SU-DHL-6 (cell line): ENCODE results near the gene AOX1.
"Not testable (repeated sequence)": the region's sequence is repeated elsewhere in the genome, so short reads cannot be mapped to it uniquely, and the experiment has no call there.

Experiments
- H2AFZ ChIP-seq: fragments of 200-600 bp; sonication (generic); 2 replicates; pipeline ENCODE4 v1.6.1; 2014; ENCODE audit warnings: low read depth, mild to moderate bottlenecking, moderate library complexity, mixed read lengths, antibody characterized with exemption, low read length; ENCODE audit not compliant: severe bottlenecking
- H3F3A ChIP-seq: fragments of 200-600 bp; shearing (Covaris generic); 2 replicates; pipeline ENCODE4 v1.6.0; 2016; ENCODE audit warnings: antibody characterized with exemption, mild to moderate bottlenecking; ENCODE audit not compliant: insufficient read depth
- H3K27ac ChIP-seq: fragments of 200-600 bp; sonication (generic); 2 replicates; pipeline ENCODE4 v1.5.1; 2016; ENCODE audit warnings: low read depth, mild to moderate bottlenecking, low read length, moderate library complexity, mixed read lengths
- H3K27me3 ChIP-seq: fragments of 200-600 bp; sonication (generic), shearing (Covaris generic); 2 replicates; pipeline ENCODE4 v1.6.0; 2014; ENCODE audit warnings: mild to moderate bottlenecking, low read length
- H3K36me3 ChIP-seq: fragments of 200-600 bp; sonication (generic); 2 replicates; pipeline ENCODE4 v1.6.1; 2014; ENCODE audit warnings: mild to moderate bottlenecking, low read length, mixed read lengths
- H3K4me2 ChIP-seq: fragments of 300-600, 200-600 bp; shearing (Covaris generic), sonication (generic); 2 replicates; pipeline ENCODE4 v1.6.0; 2014; ENCODE audit warnings: low read length, low read depth, mild to moderate bottlenecking; ENCODE audit not compliant: poor library complexity, severe bottlenecking
- H3K4me3 ChIP-seq: fragments of 200-600 bp; sonication (generic); 2 replicates; pipeline ENCODE4 v1.5.1; 2014; ENCODE audit warnings: antibody characterized with exemption, low read length, mild to moderate bottlenecking, mixed read lengths; ENCODE audit not compliant: insufficient read depth, poor library complexity, severe bottlenecking
- H3K79me2 ChIP-seq: fragments of 200-600 bp; sonication (generic); 2 replicates; pipeline ENCODE4 v1.6.1; 2014; ENCODE audit warnings: mild to moderate bottlenecking, low read length, moderate library complexity; ENCODE audit not compliant: insufficient read depth
- H3K9ac ChIP-seq: fragments of 200-600 bp; sonication (generic); 2 replicates; pipeline ENCODE4 v1.7.0; 2014; ENCODE audit warnings: mild to moderate bottlenecking, low read length
- H3K9me2 ChIP-seq: fragments of 200-600 bp; sonication (generic); replicated peaks from 2 replicates; pipeline ENCODE4 v1.6.1; 2014; ENCODE audit warnings: low read length; ENCODE audit not compliant: insufficient read depth
- H3K9me3 ChIP-seq: fragments of 200-600 bp; sonication (generic); 2 replicates; pipeline ENCODE4 v1.6.1; 2014; ENCODE audit warnings: low read length, mixed read lengths; ENCODE audit not compliant: insufficient read depth
- H4K20me1 ChIP-seq: fragments of 200-600 bp; sonication (generic); 2 replicates; pipeline ENCODE4 v1.6.1; 2014; ENCODE audit warnings: low read depth, mild to moderate bottlenecking, antibody characterized with exemption, low read length, moderate library complexity, mixed read lengths
- CTCF ChIP-seq: fragments of 200-600 bp; sonication (generic); IDR thresholded peaks from one replicate; pipeline ENCODE4 v1.5.1; 2017; ENCODE audit warnings: antibody characterized with exemption, mild to moderate bottlenecking, low read length, moderate library complexity; ENCODE audit not compliant: insufficient read depth, poor library complexity, severe bottlenecking
- EZH2phosphoT487 ChIP-seq: fragments of 200-600 bp; sonication (generic), shearing (Covaris generic); conservative IDR thresholded peaks from 2 replicates; pipeline ENCODE4 v1.6.1; 2018; ENCODE audit warnings: mild to moderate bottlenecking, antibody characterized with exemption, low read length, moderate library complexity, mixed read lengths

Gene AOX1

GRCh38 chr2:200585730-200586643 lies at the start of gene AOX1:
Gene AOX1, plus strand, starts transcription at chr2:200586014. Its CDS starts 95 bp downstream, at chr2:200586109.
- Histone ChIP-seq H3K9me2 (no peaks in the 10 kb centered on the region), H3K9me3 (no peaks in the 10 kb centered on the region), H3K27ac (no peak within 1 kb of the TSS), H3K79me2 (no peaks in the 10 kb centered on the region), H3K36me3 (peaks cover 12% of the 10 kb centered on the region), H3K4me3 (no peak within 1 kb of the TSS), H4K20me1 (no peaks in the 10 kb centered on the region), H3F3A (peaks cover 3% of the 10 kb centered on the region; the same call in 1 of the 2 replicates), H3K27me3 (no peaks in the 10 kb centered on the region), H3K9ac (no peak within 1 kb of the TSS), H2AFZ (no peak within 1 kb of the TSS), H3K4me2 (no peak within 1 kb of the TSS)
- TF ChIP-seq CTCF (no peak), EZH2phosphoT487 (no peak)

GRCh38 chr2:200538139-200538538 lies 47.7 kb upstream of the AOX1 start:
- H3K4me2 ChIP-seq = no peak overlapping the region
- peaks cover 86% of the 10 kb centered on the region for H3K36me3 ChIP-seq
- peaks cover 13% of the 10 kb centered on the region for H3K79me2 ChIP-seq
- TF ChIP-seq EZH2phosphoT487 (no peak), CTCF (no peak)
- no peaks in the 10 kb centered on the region for H4K20me1 ChIP-seq
- no peaks in the 10 kb centered on the region for H3K9me2 ChIP-seq
- no peak overlapping the region for H2AFZ ChIP-seq
- H3K9ac ChIP-seq = no peak overlapping the region
- no peaks in the 10 kb centered on the region for H3F3A ChIP-seq
- H3K9me3 ChIP-seq = no peaks in the 10 kb centered on the region
- no peak overlapping the region for H3K4me3 ChIP-seq
- no peak overlapping the region for H3K27ac ChIP-seq
- no peaks in the 10 kb centered on the region for H3K27me3 ChIP-seq

- Histone ChIP-seq H3K9me3 (no peaks in the 10 kb centered on the region), H2AFZ (no peak overlapping the region), H3K36me3 (peaks cover 93% of the 10 kb centered on the region), H3K9me2 (no peaks in the 10 kb centered on the region), H3K4me2 (no peak overlapping the region), H3K79me2 (0 out of 2 replicates have a peak, but pooled peaks cover 5% of the 10 kb centered on the region), H3K27me3 (no peaks in the 10 kb centered on the region), H3K9ac (no peak overlapping the region), H3K4me3 (no peak overlapping the region), H4K20me1 (no peaks in the 10 kb centered on the region), H3K27ac (no peak overlapping the region), H3F3A (no peaks in the 10 kb centered on the region)
- TF ChIP-seq EZH2phosphoT487 (no peak), CTCF (no peak)
Measured at GRCh38 chr2:200540793-200541192, 45.0 kb upstream of the AOX1 start.

GRCh38 chr2:200566596-200566995 lies 19.2 kb upstream of the AOX1 start:
- not testable (repeated sequence) for H3F3A ChIP-seq, H3K27me3 ChIP-seq, H3K4me3 ChIP-seq, H4K20me1 ChIP-seq, H3K4me2 ChIP-seq, H3K27ac ChIP-seq, H2AFZ ChIP-seq, H3K9me2 ChIP-seq, H3K9ac ChIP-seq, H3K9me3 ChIP-seq
- Histone ChIP-seq H3K79me2 (peaks cover 14% of the 10 kb centered on the region; the same call in 1 of the 2 replicates), H3K36me3 (peaks cover 19% of the 10 kb centered on the region)
